ENCODE measurements around the gene PSMG4.

The PSMG4 gene

GRCh38 chr6:3233904-3234303 is 24.8 kb upstream of the PSMG4 start:
- POLR2A ChIA-PET: interaction anchor here (0.7 kb wide), 1 partner anchor 72 kb away, joined by 3 read pairs; no protein-coding TSS in a partner anchor
- CTCF ChIA-PET: interaction anchor here (0.9 to 1.1 kb wide), 2 partner anchors 13 to 17 kb away, joined by 3 to 4 read pairs; no protein-coding TSS in a partner anchor
- TF ChIP-seq FOXA1 (IDR thresholded peaks at IDR 0.05): no peak
- no peak for TF ChIP-seq NFRKB (IDR thresholded peaks at IDR 0.05)
- TF ChIP-seq LEF1 (IDR thresholded peaks at IDR 0.05; ENCODE audit: borderline replicate concordance): no peak
- no peak for TF ChIP-seq PKNOX1 (IDR thresholded peaks at IDR 0.05)
- TF ChIP-seq L3MBTL2 (conservative IDR thresholded peaks at IDR 0.05): no peak
- no peak for TF ChIP-seq ARNT (IDR thresholded peaks at IDR 0.05)
- DNase-seq (ENCODE audit: extremely low spot score): no peak

- no peak for TF ChIP-seq SP1 (IDR thresholded peaks at IDR 0.05)
- TF ChIP-seq FOXA1 (IDR thresholded peaks at IDR 0.05): no peak
- TF ChIP-seq CTBP1 (IDR thresholded peaks at IDR 0.05; ENCODE audit: borderline replicate concordance): no peak
- TF ChIP-seq HDGF (IDR thresholded peaks at IDR 0.05; ENCODE audit: borderline replicate concordance): no peak
- TF ChIP-seq SUZ12 (IDR thresholded peaks at IDR 0.05): no peak
- TF ChIP-seq TARDBP (IDR thresholded peaks at IDR 0.05): no peak
- no peak for TF ChIP-seq L3MBTL2 (conservative IDR thresholded peaks at IDR 0.05)
- no peak for TF ChIP-seq ARNT (IDR thresholded peaks at IDR 0.05)
- TF ChIP-seq ZNF384 (IDR thresholded peaks at IDR 0.05): no peak
- TF ChIP-seq LEF1 (IDR thresholded peaks at IDR 0.05; ENCODE audit: borderline replicate concordance): no peak
- TF ChIP-seq FOXK2 (IDR thresholded peaks at IDR 0.05): no peak
- no peak for TF ChIP-seq BHLHE40 (IDR thresholded peaks at IDR 0.05; ENCODE audit: borderline replicate concordance)
- no peak for TF ChIP-seq PKNOX1 (IDR thresholded peaks at IDR 0.05)
- no peak for TF ChIP-seq FOXM1 (IDR thresholded peaks at IDR 0.05; ENCODE audit: borderline replicate concordance)
- no peak for TF ChIP-seq NFRKB (IDR thresholded peaks at IDR 0.05)
- ChIA-PET POLR2A (interaction anchor here (1.1 kb wide), 1 partner anchor 9 kb away, joined by 3 read pairs; no protein-coding TSS in a partner anchor), CTCF (interaction anchor here (1.2 kb wide), 1 partner anchor 13 kb away, joined by 3 read pairs; no protein-coding TSS in a partner anchor)
- no peak for DNase-seq (ENCODE audit: extremely low spot score)
These were observed 23.3 kb upstream of the PSMG4 start for GRCh38 chr6:3235486-3235885.

- CTCF ChIA-PET: no interaction called here
These were observed 22.7 kb upstream of the PSMG4 start for GRCh38 chr6:3236005-3236404.

GRCh38 chr6:3237761-3238662 is 20.7 kb upstream of the PSMG4 start:
- CTCF ChIA-PET: interaction anchor here (2.2 to 3.1 kb wide), 2 partner anchors 10 to 13 kb away, joined by 11 to 14 read pairs; no protein-coding TSS in a partner anchor
- DNase-seq (ENCODE audit: extremely low spot score): no peak
- POLR2A ChIA-PET: interaction anchor here (1.0 to 1.4 kb wide), 2 partner anchors 11 to 75 kb away, joined by 3 to 4 read pairs; no protein-coding TSS in a partner anchor
- TF ChIP-seq TARDBP (IDR thresholded peaks at IDR 0.05) (no peak), FOXA1 (IDR thresholded peaks at IDR 0.05) (no peak), ARNT (IDR thresholded peaks at IDR 0.05) (no peak), SUZ12 (IDR thresholded peaks at IDR 0.05) (no peak), CTBP1 (IDR thresholded peaks at IDR 0.05; ENCODE audit: borderline replicate concordance) (no peak), ELF4 (IDR thresholded peaks at IDR 0.05) (no peak), PKNOX1 (IDR thresholded peaks at IDR 0.05) (no peak), FOXK2 (IDR thresholded peaks at IDR 0.05) (no peak), HDGF (IDR thresholded peaks at IDR 0.05; ENCODE audit: borderline replicate concordance) (no peak), SP1 (IDR thresholded peaks at IDR 0.05) (no peak), LEF1 (IDR thresholded peaks at IDR 0.05; ENCODE audit: borderline replicate concordance) (no peak)

More at GRCh38 chr6:3236005-3236404, 22.7 kb upstream of the PSMG4 start:
- POLR2A ChIA-PET: interaction anchor here (1.1 kb wide), 1 partner anchor 9 kb away, joined by 3 read pairs; no protein-coding TSS in a partner anchor
- no peak for DNase-seq (ENCODE audit: extremely low spot score)
- TF ChIP-seq FOXA1 (IDR thresholded peaks at IDR 0.05): no peak
- no peak for TF ChIP-seq FOXM1 (IDR thresholded peaks at IDR 0.05; ENCODE audit: borderline replicate concordance)
- TF ChIP-seq ZNF384 (IDR thresholded peaks at IDR 0.05): no peak
- TF ChIP-seq FOXK2 (IDR thresholded peaks at IDR 0.05): no peak

GRCh38 chr6:3239110-3239830 is 19.5 kb upstream of the PSMG4 start:
- no peak for TF ChIP-seq TARDBP (IDR thresholded peaks at IDR 0.05)
- TF ChIP-seq FOXA1 (IDR thresholded peaks at IDR 0.05): no peak
- TF ChIP-seq ELF4 (IDR thresholded peaks at IDR 0.05): no peak
- no peak for TF ChIP-seq ZNF384 (IDR thresholded peaks at IDR 0.05)
- no peak for TF ChIP-seq HDGF (IDR thresholded peaks at IDR 0.05; ENCODE audit: borderline replicate concordance)
- no peak for TF ChIP-seq SP1 (IDR thresholded peaks at IDR 0.05)
- no peak for TF ChIP-seq FOXM1 (IDR thresholded peaks at IDR 0.05; ENCODE audit: borderline replicate concordance)
- no peak for TF ChIP-seq FOXK2 (IDR thresholded peaks at IDR 0.05)
- no peak for TF ChIP-seq NFRKB (IDR thresholded peaks at IDR 0.05)
- no peak for TF ChIP-seq BHLHE40 (IDR thresholded peaks at IDR 0.05; ENCODE audit: borderline replicate concordance)
- TF ChIP-seq L3MBTL2 (conservative IDR thresholded peaks at IDR 0.05): no peak
- peak; percentile 60 for DNase-seq (ENCODE audit: extremely low spot score)
- CTCF ChIA-PET: interaction anchor here (0.6 to 3.1 kb wide), 4 partner anchors 8 to 48 kb away, joined by 3 to 18 read pairs (median 8); no protein-coding TSS in a partner anchor
- POLR2A ChIA-PET: interaction anchor here (0.8 to 1.2 kb wide), 2 partner anchors 8 to 20 kb away, joined by 3 to 4 read pairs; no protein-coding TSS in a partner anchor
